Measurements from ENCODE around the gene CCDC24.

- no peak for TF ChIP-seq REST (IDR thresholded peaks at IDR 0.05; ENCODE audit: low read depth)
- no peak for TF ChIP-seq FOXM1 (IDR thresholded peaks at IDR 0.05; ENCODE audit: borderline replicate concordance, low read depth)
- no peak for TF ChIP-seq USF1 (IDR thresholded peaks at IDR 0.05)
- no peak for TF ChIP-seq CREB1 (IDR thresholded peaks at IDR 0.05; ENCODE audit: low read depth)
- no peak for TF ChIP-seq EP300 (IDR thresholded peaks at IDR 0.05; ENCODE audit: borderline replicate concordance)
- TF ChIP-seq YY1 (IDR thresholded peaks at IDR 0.05; ENCODE audit: low read depth), result no peak
- no peak for TF ChIP-seq RAD21 (IDR thresholded peaks at IDR 0.05; ENCODE audit: low read depth)
- no peak for TF ChIP-seq NFIC (IDR thresholded peaks at IDR 0.05)
- TF ChIP-seq TAF1 (IDR thresholded peaks at IDR 0.05; ENCODE audit: low read depth), result no peak
- TF ChIP-seq CEBPB (IDR thresholded peaks at IDR 0.05), result no peak
- TF ChIP-seq MAX (IDR thresholded peaks at IDR 0.05), result no peak
- TF ChIP-seq TCF12 (IDR thresholded peaks at IDR 0.05; ENCODE audit: low read depth), result no peak
These were observed 41.7 kb downstream of the CCDC24 start for GRCh38 chr1:44033041-44033575.
